PC-3 (cell line): Measurements from ENCODE around the gene INCENP.

Experiments used
- CTCF ChIP-seq: fragments of 300-600 bp; sonication (generic); conservative IDR thresholded peaks from 2 replicates; pipeline ENCODE4 v1.5.1; 2017; ENCODE audit warnings: antibody characterized with exemption, low read depth, mild to moderate bottlenecking, low read length
- EZH2 ChIP-seq: fragments of 300-600 bp; sonication (generic); IDR thresholded peaks from one replicate; pipeline ENCODE4 v1.6.1; 2017; ENCODE audit warnings: antibody characterized with exemption, mild to moderate bottlenecking, low read length; ENCODE audit not compliant: unreplicated experiment
- EZH2phosphoT487 ChIP-seq: fragments of 300-600 bp; sonication (generic); IDR thresholded peaks from 2 replicates; pipeline ENCODE4 v1.6.1; 2018; ENCODE audit warnings: mild to moderate bottlenecking, antibody characterized with exemption, low read length, borderline replicate concordance

- TF ChIP-seq CTCF (no peak), EZH2phosphoT487 (no peak), EZH2 (no peak)
These were observed 4.2 kb upstream of the INCENP start for GRCh38 chr11:62119569-62119968.
